ENCODE data around the gene NUDT15.
"Not testable (repeated sequence)": the region's sequence is repeated elsewhere in the genome, so short reads cannot be mapped to it uniquely, and the experiment has no call there.

NUDT15 gene

GRCh38 chr13:48037346-48038173 is at the start of gene NUDT15:
NUDT15 (plus strand) TSS chr13:48037726; CDS start chr13:48037747, 21 bp downstream.
- DNase-seq = peak; percentile 87 to 90

- DNase-seq = no peak
Measured at GRCh38 chr13:47990427-47990826, 47.1 kb upstream of the NUDT15 start.

GRCh38 chr13:47990920-47991466 is 46.5 kb upstream of the NUDT15 start:
- no peak for DNase-seq

GRCh38 chr13:47991859-47992258 is 45.7 kb upstream of the NUDT15 start:
- DNase-seq = no peak

- no peak for DNase-seq
Measured at GRCh38 chr13:47997384-47997783, 40.1 kb upstream of the NUDT15 start.

- DNase-seq = no peak
Measured at GRCh38 chr13:47999973-48000372, 37.6 kb upstream of the NUDT15 start.

GRCh38 chr13:48000559-48001113 is 36.9 kb upstream of the NUDT15 start:
- no peak for DNase-seq

- peak; percentile 86 for DNase-seq
Measured at GRCh38 chr13:48001114-48001881, 36.2 kb upstream of the NUDT15 start, which contains the start of gene SUCLA2. SUCLA2 (minus strand) TSS chr13:48001273; CDS start chr13:48001269, 4 bp downstream.

GRCh38 chr13:48001999-48002398 is 35.5 kb upstream of the NUDT15 start:
- not testable (repeated sequence) for DNase-seq

GRCh38 chr13:48004201-48004600 is 33.3 kb upstream of the NUDT15 start:
- no peak for DNase-seq

GRCh38 chr13:48006396-48006795 is 31.1 kb upstream of the NUDT15 start:
- DNase-seq = no peak

GRCh38 chr13:48009284-48009683 is 28.2 kb upstream of the NUDT15 start:
- no peak for DNase-seq

- no peak for DNase-seq
Measured at GRCh38 chr13:48010698-48011097, 26.8 kb upstream of the NUDT15 start.

GRCh38 chr13:48012668-48013067 is 24.9 kb upstream of the NUDT15 start:
- DNase-seq = no peak

GRCh38 chr13:48014359-48014758 is 23.2 kb upstream of the NUDT15 start:
- no peak for DNase-seq

GRCh38 chr13:48018637-48019036 is 18.9 kb upstream of the NUDT15 start:
- no peak for DNase-seq

- no peak for DNase-seq
Measured at GRCh38 chr13:48019796-48020195, 17.7 kb upstream of the NUDT15 start.

- DNase-seq = no peak
Measured at GRCh38 chr13:48028066-48028465, 9.5 kb upstream of the NUDT15 start.

GRCh38 chr13:48029859-48030258 is 7.7 kb upstream of the NUDT15 start:
- no peak for DNase-seq

GRCh38 chr13:48038761-48039160 is 1.2 kb downstream of the NUDT15 start:
- no peak for DNase-seq

- DNase-seq = no peak
Measured at GRCh38 chr13:48040049-48040448, 2.5 kb downstream of the NUDT15 start.

GRCh38 chr13:48040896-48041295 is 3.4 kb downstream of the NUDT15 start:
- DNase-seq = no peak

- DNase-seq = no peak
Measured at GRCh38 chr13:48042894-48043293, 5.4 kb downstream of the NUDT15 start.

Data from hippocampal formation (tissue), 2 donors.